Measurements from ENCODE around the gene DUSP2. TPM values are rescaled to one million over a fixed set of nuclear protein-coding genes. Genes with fewer than 3 reads are reported as not detected.
"Not testable (repeated sequence)": the region's sequence is repeated elsewhere in the genome, so short reads cannot be mapped to it uniquely, and the experiment has no call there.

The DUSP2 gene
- total RNA-seq, 2 experiments from 2014 or later = 248 to 407 TPM

GRCh38 chr2:96163415-96163767 lies 18.2 kb upstream of the DUSP2 start:
- intact Hi-C loops (cut with DNase I, micrococcal nuclease) = loop anchor here in 1 of 2 experiments (5.0 kb wide), 1 partner anchor 324 kb away; no protein-coding TSS in a partner anchor
- peak overlapping the region; percentile 82 for H3K4me3 Mint-ChIP-seq
- no peak for DNase-seq
- H3K27ac Mint-ChIP-seq = peak overlapping the region; percentile 100
- H3K4me1 Mint-ChIP-seq = peaks cover 85% of the 10 kb centered on the region
- peaks cover 9% of the 10 kb centered on the region for H3K9me3 Mint-ChIP-seq (ENCODE audit: low read depth)
- no peaks in the 10 kb centered on the region for H3K27me3 Mint-ChIP-seq
- peak; percentile 0 for ATAC-seq
- H3K36me3 Mint-ChIP-seq (ENCODE audit: low read depth) = peaks cover 10% of the 10 kb centered on the region
- ChIA-PET CTCF (interaction anchor here (0.6 to 3.6 kb wide), 9 partner anchors 10 to 45 kb away, joined by 3 to 19 read pairs (median 4); no protein-coding TSS in a partner anchor), POLR2A (interaction anchor here (0.5 to 4.1 kb wide), 6 partner anchors 11 to 375 kb away, joined by 3 to 118 read pairs (median 4); partner anchors contain the start of genes DUSP2 and STARD7)

- no peaks in the 10 kb centered on the region for H3K27me3 Mint-ChIP-seq
- H3K27ac Mint-ChIP-seq = peak overlapping the region; percentile 100
- no peak for ATAC-seq
- POLR2A ChIA-PET = interaction anchor here (0.6 to 4.1 kb wide), 2 partner anchors 17 to 127 kb away, joined by 3 to 118 read pairs; partner anchors contain the start of gene DUSP2
- intact Hi-C loops (cut with DNase I, micrococcal nuclease) = loop anchor here in 1 of 2 experiments (5.0 kb wide), 1 partner anchor 325 kb away; no protein-coding TSS in a partner anchor
- H3K9me3 Mint-ChIP-seq (ENCODE audit: low read depth) = peaks cover 9% of the 10 kb centered on the region
- peaks cover 10% of the 10 kb centered on the region for H3K36me3 Mint-ChIP-seq (ENCODE audit: low read depth)
- no peak overlapping the region for H3K4me3 Mint-ChIP-seq
- peak; percentile 39 for DNase-seq
- CTCF ChIA-PET = interaction anchor here (1.3 to 3.6 kb wide), 2 partner anchors 10 to 15 kb away, joined by 11 to 18 read pairs; no protein-coding TSS in a partner anchor
- H3K4me1 Mint-ChIP-seq = peaks cover 86% of the 10 kb centered on the region
These were observed 16.7 kb upstream of the DUSP2 start for GRCh38 chr2:96161898-96162297.

DNA sequence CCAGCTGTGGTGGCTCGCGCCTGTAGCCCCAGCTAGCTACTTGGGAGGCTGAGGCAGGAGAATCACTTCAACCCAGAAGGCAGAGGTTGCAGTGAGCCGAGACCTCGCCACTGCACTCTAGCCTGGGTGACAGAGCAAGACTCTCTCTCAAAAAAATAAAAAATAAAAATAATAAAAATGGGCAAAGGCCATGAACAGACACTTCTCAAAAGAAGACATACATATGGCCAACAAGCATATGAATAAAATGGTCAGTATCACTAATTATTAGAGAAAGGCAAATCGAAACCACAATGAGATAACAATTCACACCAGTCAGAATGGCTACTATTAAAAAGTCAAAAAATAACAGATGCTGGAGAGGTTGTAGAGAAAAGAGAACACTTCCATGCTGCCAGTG lies 15.1 kb upstream of the DUSP2 start:
- H3K27ac Mint-ChIP-seq = peak overlapping the region; percentile 77
- not testable (repeated sequence) for ATAC-seq; H3K9me3 Mint-ChIP-seq (ENCODE audit: low read depth); H3K4me3 Mint-ChIP-seq; H3K27me3 Mint-ChIP-seq
- POLR2A ChIA-PET = interaction anchor here (0.6 to 4.1 kb wide), 2 partner anchors 9 to 15 kb away, joined by 3 to 119 read pairs; partner anchors contain the start of gene DUSP2
- peaks cover 95% of the 10 kb centered on the region for H3K4me1 Mint-ChIP-seq
- intact Hi-C loops (cut with DNase I, micrococcal nuclease) = loop anchor here in 1 of 2 experiments (5.0 kb wide), 1 partner anchor 327 kb away; no protein-coding TSS in a partner anchor
- CTCF ChIA-PET = interaction anchor here (3.3 to 4.1 kb wide), 2 partner anchors 13 to 18 kb away, joined by 14 to 33 read pairs; no protein-coding TSS in a partner anchor
- DNase-seq = peak; percentile 5
- H3K36me3 Mint-ChIP-seq (ENCODE audit: low read depth) = peaks cover 10% of the 10 kb centered on the region

GRCh38 chr2:96159084-96159830 lies 14.0 kb upstream of the DUSP2 start:
- no peaks in the 10 kb centered on the region for H3K27me3 Mint-ChIP-seq
- ChIA-PET POLR2A (interaction anchor here (0.6 to 4.1 kb wide), 3 partner anchors 8 to 15 kb away, joined by 3 to 119 read pairs (median 6); partner anchors contain the start of gene DUSP2), CTCF (interaction anchor here (0.6 to 4.1 kb wide), 9 partner anchors 11 to 167 kb away, joined by 3 to 33 read pairs (median 6); partner anchors contain the start of gene ASTL)
- H3K36me3 Mint-ChIP-seq (ENCODE audit: low read depth) = peaks cover 10% of the 10 kb centered on the region
- peak overlapping the region; percentile 61 for H3K4me3 Mint-ChIP-seq
- peak; percentile 85 for DNase-seq
- H3K27ac Mint-ChIP-seq = peak overlapping the region; percentile 98
- H3K9me3 Mint-ChIP-seq (ENCODE audit: low read depth) = peaks cover 9% of the 10 kb centered on the region
- intact Hi-C loops (cut with DNase I, micrococcal nuclease) = no loop called here
- H3K4me1 Mint-ChIP-seq = peaks cover 95% of the 10 kb centered on the region
- ATAC-seq = peak; percentile 7

- CTCF ChIA-PET = interaction anchor here (0.7 to 4.1 kb wide), 8 partner anchors 11 to 166 kb away, joined by 3 to 33 read pairs (median 6); partner anchors contain the start of gene ASTL
- no peaks in the 10 kb centered on the region for H3K27me3 Mint-ChIP-seq
- peaks cover 10% of the 10 kb centered on the region for H3K36me3 Mint-ChIP-seq (ENCODE audit: low read depth)
- H3K27ac Mint-ChIP-seq = peak overlapping the region; percentile 98
- intact Hi-C loops (cut with DNase I, micrococcal nuclease) = loop anchor here in 1 of 2 experiments (1.0 kb wide), 1 partner anchor 16 kb away; no protein-coding TSS in a partner anchor
- peak overlapping the region; percentile 61 for H3K4me3 Mint-ChIP-seq
- ATAC-seq = no peak
- DNase-seq = peak; percentile 17
- H3K9me3 Mint-ChIP-seq (ENCODE audit: low read depth) = peaks cover 9% of the 10 kb centered on the region
- POLR2A ChIA-PET = interaction anchor here (0.7 to 4.1 kb wide), 5 partner anchors 13 to 167 kb away, joined by 3 to 119 read pairs (median 3); partner anchors contain the start of genes ASTL, DUSP2 and ITPRIPL1
- H3K4me1 Mint-ChIP-seq = peaks cover 90% of the 10 kb centered on the region
These were observed 13.3 kb upstream of the DUSP2 start for GRCh38 chr2:96158554-96158940.

DNA sequence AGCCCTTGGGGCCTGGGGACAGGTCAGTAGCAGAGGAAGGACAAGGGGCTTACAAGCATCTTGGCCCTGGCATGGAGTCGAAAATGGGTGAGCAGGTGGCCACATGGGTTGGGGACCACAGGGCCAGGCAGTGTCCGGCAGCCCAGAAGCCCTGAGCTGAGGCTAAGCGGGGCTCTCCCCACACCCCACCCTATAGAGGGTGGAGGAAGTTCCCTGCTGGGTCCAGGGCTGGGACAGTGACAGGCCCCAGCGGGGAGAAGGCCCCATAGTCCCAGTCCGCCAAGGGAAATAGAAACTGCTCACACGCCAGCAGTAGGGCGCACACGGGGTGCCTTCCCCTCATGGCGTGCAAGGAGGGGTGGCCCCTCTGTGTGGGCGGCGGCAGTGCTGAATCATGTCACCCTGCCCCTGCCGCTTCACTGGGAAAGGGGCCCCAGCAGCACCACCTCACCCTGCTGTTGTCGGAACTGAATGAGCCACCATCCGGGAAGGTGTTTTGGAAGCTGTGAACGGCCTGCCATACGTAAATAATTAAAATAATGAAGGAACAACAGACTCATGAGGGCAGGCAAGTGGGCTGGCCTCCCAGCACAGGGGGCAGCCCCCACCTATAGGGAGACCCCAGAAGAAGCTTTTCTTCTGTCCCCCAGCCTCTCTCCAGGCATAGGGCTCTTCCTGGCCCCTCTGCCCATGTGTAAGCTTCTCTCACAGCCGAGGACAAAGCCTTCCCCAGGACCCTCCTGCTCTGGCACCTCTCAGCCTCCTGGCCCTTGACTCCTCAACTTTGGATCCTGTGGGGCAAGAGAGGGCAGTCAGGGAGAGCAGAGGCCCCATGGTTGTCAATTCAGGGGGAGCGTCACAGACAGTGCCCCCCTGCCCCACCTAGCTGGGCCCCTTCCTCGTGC lies 12.7 kb upstream of the DUSP2 start:
- Mint-ChIP-seq H3K4me3 (peak overlapping the region; percentile 61), H3K27me3 (no peaks in the 10 kb centered on the region), H3K36me3 (ENCODE audit: low read depth) (peaks cover 10% of the 10 kb centered on the region), H3K4me1 (peaks cover 90% of the 10 kb centered on the region), H3K9me3 (ENCODE audit: low read depth) (peaks cover 9% of the 10 kb centered on the region), H3K27ac (peak overlapping the region; percentile 98)
- ChIA-PET POLR2A (interaction anchor here (0.5 to 4.1 kb wide), 6 partner anchors 13 to 369 kb away, joined by 3 to 119 read pairs (median 3); partner anchors contain the start of genes ASTL, DUSP2 and ITPRIPL1), CTCF (interaction anchor here (0.7 to 4.1 kb wide), 10 partner anchors 10 to 165 kb away, joined by 3 to 33 read pairs (median 6); partner anchors contain the start of genes ASTL and DUSP2)
- intact Hi-C loops (cut with DNase I, micrococcal nuclease) = loop anchor here (1.0 kb wide), 3 partner anchors 10 to 50 kb away; partner anchors contain the start of gene STARD7 (in 1 of the 2)
- DNase-seq (peak; percentile 99), ATAC-seq (peak; percentile 79)

GRCh38 chr2:96156926-96157648 lies 11.8 kb upstream of the DUSP2 start:
- intact Hi-C loops (cut with DNase I, micrococcal nuclease) = loop anchor here (1.0 kb wide), 3 partner anchors 7 to 51 kb away; partner anchors contain the start of gene STARD7 (in 1 of the 2)
- H3K4me1 Mint-ChIP-seq = peaks cover 89% of the 10 kb centered on the region
- H3K36me3 Mint-ChIP-seq (ENCODE audit: low read depth) = peaks cover 10% of the 10 kb centered on the region
- H3K27ac Mint-ChIP-seq = peak overlapping the region; percentile 98
- peaks cover 9% of the 10 kb centered on the region for H3K9me3 Mint-ChIP-seq (ENCODE audit: low read depth)
- peak overlapping the region; percentile 61 for H3K4me3 Mint-ChIP-seq
- no peaks in the 10 kb centered on the region for H3K27me3 Mint-ChIP-seq
- ATAC-seq (peak; percentile 4), DNase-seq (peak; percentile 53)
- ChIA-PET CTCF (interaction anchor here (1.3 to 4.1 kb wide), 4 partner anchors 9 to 17 kb away, joined by 4 to 33 read pairs (median 11); partner anchors contain the start of gene DUSP2), POLR2A (interaction anchor here (1.9 to 4.1 kb wide), 2 partner anchors 12 to 17 kb away, joined by 6 to 119 read pairs; partner anchors contain the start of gene DUSP2)

DNA sequence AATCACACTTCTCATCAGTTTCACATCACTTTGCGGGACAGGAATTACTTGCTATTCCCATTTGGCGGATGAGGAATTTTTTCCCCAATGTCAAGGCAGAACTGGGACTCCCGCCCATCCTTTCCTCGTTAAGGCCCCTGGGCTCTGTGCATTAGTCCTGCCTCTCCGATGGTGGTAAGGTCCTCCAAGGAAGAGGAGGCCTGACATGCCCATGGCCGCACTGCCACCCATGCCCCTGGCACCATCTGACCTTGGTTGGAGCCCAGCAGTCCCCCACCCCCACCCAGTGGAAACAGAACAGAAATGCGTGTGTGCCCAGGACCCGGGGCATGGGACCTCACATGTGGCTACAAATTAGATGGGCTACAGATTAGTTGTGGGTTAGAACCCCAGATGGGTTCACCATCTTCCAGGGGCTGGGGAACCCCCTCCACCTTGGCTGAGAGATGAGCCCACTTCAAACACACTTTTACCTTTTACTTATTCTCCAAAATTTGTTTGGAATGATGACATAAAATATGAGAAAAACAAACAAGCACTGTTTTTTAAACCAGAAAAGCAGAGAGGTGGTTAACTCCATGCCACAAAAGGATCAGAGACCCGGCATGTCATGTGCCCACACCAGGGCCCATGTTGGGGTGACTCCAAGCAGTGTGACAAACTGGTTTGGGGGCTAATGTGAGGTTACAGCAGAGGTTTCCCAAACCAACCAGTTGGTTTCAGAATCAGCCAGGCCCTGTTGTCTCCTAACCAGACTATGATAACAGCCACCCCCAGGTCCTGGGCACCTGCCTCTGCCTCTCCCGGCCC lies 11.0 kb upstream of the DUSP2 start:
- Mint-ChIP-seq H3K4me1 (peaks cover 89% of the 10 kb centered on the region), H3K9me3 (ENCODE audit: low read depth) (peaks cover 9% of the 10 kb centered on the region), H3K27me3 (no peaks in the 10 kb centered on the region), H3K4me3 (peak overlapping the region; percentile 61), H3K27ac (peak overlapping the region; percentile 98), H3K36me3 (ENCODE audit: low read depth) (peaks cover 10% of the 10 kb centered on the region)
- DNase-seq = peak; percentile 79
- ChIA-PET CTCF (interaction anchor here (1.2 to 4.1 kb wide), 4 partner anchors 9 to 18 kb away, joined by 4 to 33 read pairs (median 5); partner anchors contain the start of gene DUSP2), POLR2A (interaction anchor here (4.1 kb wide), 1 partner anchor 11 kb away, joined by 119 read pairs; the partner anchor contains the start of gene DUSP2)
- intact Hi-C loops (cut with DNase I, micrococcal nuclease) = loop anchor here in 1 of 2 experiments (1.0 kb wide), 1 partner anchor 8 kb away; no protein-coding TSS in a partner anchor
- ATAC-seq = peak; percentile 51

Measured in activated CD4-positive, alpha-beta T cell treated with anti-CD3 and anti-CD28 coated beads for 36 hours (primary cell).